ENCODE results near the gene STAC3. TPM values are rescaled to one million over a fixed set of nuclear protein-coding genes. Genes with fewer than 3 reads are reported as not detected.
A peak's percentile ranks its signal among the peaks of the same experiment; 100 is the strongest.

STAC3 gene
- total RNA-seq, 1 experiment from 2014 or later = 2.8 TPM

GRCh38 chr12:57260366-57260765, 9.4 kb upstream of the STAC3 start:
- no peak overlapping the region for H3K9ac ChIP-seq (ENCODE audit: extremely low read depth, insufficient read length, low read length)
- no peak overlapping the region for H4K91ac ChIP-seq (ENCODE audit: insufficient read length, low read depth, low read length)
- H3K79me1 ChIP-seq (ENCODE audit: insufficient read depth, low read depth, low read length, poor library complexity, severe bottlenecking) = no peaks in the 10 kb centered on the region
- Mint-ChIP-seq H3K27me3 (ENCODE audit: low read depth) (no peaks in the 10 kb centered on the region), H3K4me3 (no peak overlapping the region), H3K9me3 (no peaks in the 10 kb centered on the region), H3K4me1 (peaks cover 12 to 23% of the 10 kb centered on the region in 2 experiments), H3K27ac (peak overlapping the region in 1 of 3 experiments; percentile 53; a peak in 2 of 7 replicates), H3K36me3 (ENCODE audit: insufficient read depth in 1 of 3, low read depth in 3 of 3) (peaks cover 0 to 48% (median 30%) of the 10 kb centered on the region in 3 experiments; a peak in 6 of 7 replicates)
- no peak overlapping the region for H3K23ac ChIP-seq (ENCODE audit: insufficient read length, low read depth, low read length)
- H3K4ac ChIP-seq (ENCODE audit: low read depth, low read length) = no peak overlapping the region
- no peak overlapping the region for H3K27ac ChIP-seq (ENCODE audit: insufficient read length, low read depth, low read length)
- no peak overlapping the region for H3K18ac ChIP-seq (ENCODE audit: insufficient read length, low read depth, low read length)
- no peak overlapping the region for H2BK12ac ChIP-seq (ENCODE audit: insufficient read length, low read depth, low read length)
- TF ChIP-seq CTCF (conservative IDR thresholded peaks at IDR 0.05) = no peak
- H2AK5ac ChIP-seq (ENCODE audit: insufficient read length, low read length) = no peak overlapping the region
- no peak overlapping the region for H2BK120ac ChIP-seq (ENCODE audit: low read depth, low read length, poor library complexity, severe bottlenecking)
- H3K4me1 ChIP-seq (ENCODE audit: insufficient read depth, low read length) = no peaks in the 10 kb centered on the region; the same call in 1 of the 2 replicates
- no peak overlapping the region for H2BK20ac ChIP-seq (ENCODE audit: low read depth, low read length, poor library complexity, severe bottlenecking)
- no peaks in the 10 kb centered on the region for H3K79me2 ChIP-seq (ENCODE audit: insufficient read depth, low read length)
- H4K8ac ChIP-seq (replicated peaks; ENCODE audit: insufficient read length, low read depth, low read length) = no peak overlapping the region
- H2BK5ac ChIP-seq (ENCODE audit: insufficient read length, low read length) = no peak overlapping the region
- H2AFZ ChIP-seq (ENCODE audit: low read length) = no peak overlapping the region
- no peaks in the 10 kb centered on the region for H3K27me3 ChIP-seq (ENCODE audit: insufficient read depth, low read length)
- no peak overlapping the region for H3K56ac ChIP-seq (ENCODE audit: insufficient read length, low read depth, low read length)
- DNase-seq = no peak
- no peaks in the 10 kb centered on the region for H4K20me1 ChIP-seq (ENCODE audit: control insufficient read depth, insufficient read depth, insufficient read length)
- H3K9me3 ChIP-seq (ENCODE audit: control insufficient read depth, low read depth, low read length) = no peaks in the 10 kb centered on the region
- no peak overlapping the region for H3K14ac ChIP-seq (ENCODE audit: insufficient read depth, low read length)
- no peak overlapping the region for H3T11ph ChIP-seq (ENCODE audit: low read length)
- WGBS (ENCODE audit: extremely low coverage, insufficient read length, low lambda C conversion rate) = no CpG with 5 or more reads among the region's 4 CpGs
- H2BK15ac ChIP-seq (ENCODE audit: low read depth, low read length) = no peak overlapping the region
- no peak overlapping the region for H3K4me2 ChIP-seq (ENCODE audit: insufficient read depth, insufficient read length, low read length)
- H4K5ac ChIP-seq (ENCODE audit: insufficient read length, low read depth, low read length) = no peak overlapping the region
- H3K23me2 ChIP-seq (ENCODE audit: insufficient read length, low read depth, low read length, poor library complexity, severe bottlenecking) = no peaks in the 10 kb centered on the region

All from H9 (cell line).